Lung microvascular endothelial cell (primary cell): ENCODE measurements around the gene ALMS1. TPM values are rescaled to one million over a fixed set of nuclear protein-coding genes. Genes with fewer than 3 reads are reported as not detected.
"Not testable (repeated sequence)": the region's sequence is repeated elsewhere in the genome, so short reads cannot be mapped to it uniquely, and the experiment has no call there.

Source experiments
- DNase-seq, 2 donors: peaks; one replicate each; pipeline versions ENCODE4 v3.0.0 to v3.0.0-alpha.2; 2010; ENCODE audit warnings: low read depth in 2 of 2
- total RNA-seq: library from RNA; depleted of rRNA; stranded (reverse); fragments of >200 nt; gene quantifications from 2 replicates; pipeline ENCODE4 v1.2.1, GENCODE V29; 2014

ALMS1 gene
- total RNA-seq, 1 donor from 2014 or later: 5.2 TPM

DNA sequence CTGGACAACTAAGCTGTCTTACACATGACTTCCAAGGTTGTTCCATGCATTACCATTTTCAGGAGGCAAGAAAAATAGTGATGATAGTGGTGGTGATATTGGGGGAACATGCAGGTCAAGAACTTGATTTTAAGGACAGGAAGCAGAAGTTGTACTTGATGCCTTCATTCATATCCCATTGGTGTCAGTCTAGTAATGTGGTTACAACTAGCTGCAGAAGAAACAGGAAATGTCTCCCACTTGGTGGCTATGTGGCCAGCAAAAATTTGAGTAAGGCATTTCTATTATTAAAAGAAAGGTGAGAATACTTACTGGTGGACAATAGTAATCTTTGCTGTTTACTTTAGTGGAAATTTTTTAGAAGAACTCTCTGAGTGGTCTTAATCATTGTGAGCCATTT lies 103.4 kb downstream of the ALMS1 start:
- no peak for DNase-seq

DNA sequence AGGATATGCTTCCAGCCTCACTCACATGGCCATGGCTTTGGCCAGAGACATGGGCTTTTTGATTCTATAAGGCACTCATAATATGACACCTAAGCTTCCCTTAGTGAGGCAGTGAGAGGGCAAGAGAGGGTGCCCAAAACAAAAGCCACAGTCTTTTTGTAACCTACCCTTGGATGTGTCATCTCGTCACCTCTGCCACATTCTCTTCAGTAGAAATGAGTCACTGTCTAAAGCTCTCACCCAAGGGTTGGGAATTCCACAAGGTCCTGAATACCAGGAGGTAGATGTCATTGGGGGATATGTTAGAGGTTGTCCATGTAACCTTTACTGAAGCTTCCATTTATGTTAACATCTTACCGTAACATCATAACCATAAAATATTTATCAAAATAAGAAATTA lies 108.4 kb downstream of the ALMS1 start:
- DNase-seq: no peak

DNA sequence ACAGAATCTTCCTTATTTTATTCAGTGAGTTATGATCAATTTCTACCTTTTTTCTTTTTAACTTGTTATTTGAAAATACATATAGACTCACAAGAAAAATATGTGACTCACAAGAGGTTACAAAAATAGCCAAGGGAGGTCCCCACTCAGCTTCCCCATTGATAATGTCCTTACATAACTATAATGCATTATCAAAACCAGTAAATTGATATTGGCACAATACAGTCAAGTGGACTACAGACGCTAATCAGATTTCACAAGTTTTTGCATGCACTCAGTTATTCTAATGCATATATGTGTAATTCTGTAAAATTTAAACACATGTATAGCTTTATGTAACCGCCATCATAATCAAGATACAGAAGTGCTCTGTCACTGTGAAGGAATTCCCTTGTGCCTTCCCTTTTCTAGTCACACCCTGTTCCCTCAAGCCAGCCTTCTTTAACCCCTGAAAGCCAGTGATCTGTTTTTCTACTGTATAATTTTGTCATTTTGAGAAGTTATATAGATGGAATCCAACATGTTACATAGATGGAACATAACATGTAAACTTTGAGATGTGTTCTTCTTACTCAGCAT lies 118.4 kb downstream of the ALMS1 start:
- DNase-seq: no peak

DNA sequence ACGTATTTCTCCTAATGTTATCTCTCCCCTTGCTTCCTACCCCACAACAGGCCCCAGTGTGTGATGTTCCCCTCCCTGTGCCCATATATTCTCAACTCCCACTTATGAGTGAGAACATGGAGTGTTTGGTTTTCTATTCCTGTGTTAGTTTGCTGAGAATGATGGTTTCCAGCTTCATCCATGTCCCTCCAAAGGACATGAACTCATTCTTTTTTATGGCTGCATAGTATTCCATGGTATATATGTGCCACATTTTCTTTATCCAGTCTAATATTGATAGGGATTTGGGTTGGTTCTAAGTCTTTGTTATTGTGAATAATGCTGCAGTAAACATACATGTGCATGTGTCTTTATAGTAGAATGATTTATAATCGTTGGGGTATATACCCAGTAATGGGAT lies 119.2 kb downstream of the ALMS1 start:
- DNase-seq: not testable (repeated sequence)

- DNase-seq: not testable (repeated sequence)
Measured at GRCh38 chr2:73510470-73510869, 124.8 kb downstream of the ALMS1 start.

DNA sequence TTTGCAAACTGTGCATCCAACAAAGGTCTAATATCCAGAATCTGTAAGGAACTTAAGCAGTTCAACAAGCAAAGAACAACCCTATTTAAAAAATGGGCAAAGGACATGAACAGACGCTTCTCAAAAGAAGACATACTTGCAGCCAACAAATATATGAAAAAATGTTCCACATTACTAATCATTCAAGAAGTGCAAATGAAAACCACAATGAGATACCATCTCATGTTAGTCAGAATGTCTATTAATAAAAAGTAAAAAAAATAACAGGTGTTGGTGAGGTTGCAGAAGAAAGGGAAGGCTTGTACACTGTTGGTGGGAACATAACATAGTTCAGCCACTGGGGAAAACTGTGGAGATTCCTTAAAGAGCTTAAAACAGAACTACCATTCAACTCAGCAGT lies 130.4 kb downstream of the ALMS1 start:
- no peak for DNase-seq

DNA sequence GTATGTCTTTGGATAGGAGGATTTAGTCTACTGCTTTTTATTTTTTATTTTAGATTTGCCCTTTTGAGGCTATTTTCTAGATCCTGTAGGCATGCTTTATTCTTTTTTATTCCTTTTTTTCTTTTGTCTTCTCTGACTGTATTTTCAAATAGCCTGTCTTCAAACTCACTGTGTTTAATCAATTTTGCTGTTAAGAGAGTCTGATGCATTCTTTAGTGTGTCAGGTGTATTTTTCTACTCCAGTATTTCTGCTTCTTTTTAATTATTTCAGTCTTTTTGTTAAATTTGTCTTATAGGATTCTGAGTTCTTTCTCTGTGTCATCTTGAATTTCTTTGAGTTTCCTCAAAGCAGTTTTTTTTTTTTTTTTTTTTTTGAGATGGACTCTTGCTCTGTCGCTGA lies 143.1 kb downstream of the ALMS1 start:
- no peak for DNase-seq

DNA sequence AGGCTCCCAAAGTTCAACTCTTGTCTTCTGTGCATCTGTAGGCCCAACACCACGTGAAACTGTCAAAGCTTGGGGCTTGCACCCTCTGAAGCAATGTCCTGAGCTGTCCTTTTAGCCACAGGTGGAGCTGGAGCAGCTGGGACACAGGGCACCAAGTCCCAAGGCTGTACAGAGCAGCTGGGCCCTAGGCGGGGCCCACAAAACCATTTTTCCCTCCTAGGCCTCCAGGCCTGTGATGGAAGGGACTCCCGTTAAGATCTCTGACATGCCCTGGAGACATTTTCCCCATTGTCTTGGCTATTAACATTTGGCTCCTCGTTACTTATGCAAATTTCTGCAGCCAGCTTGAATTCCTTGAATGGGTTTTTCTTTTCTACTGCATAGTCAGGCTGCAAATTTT lies 145.1 kb downstream of the ALMS1 start:
- not testable (repeated sequence) for DNase-seq

DNA sequence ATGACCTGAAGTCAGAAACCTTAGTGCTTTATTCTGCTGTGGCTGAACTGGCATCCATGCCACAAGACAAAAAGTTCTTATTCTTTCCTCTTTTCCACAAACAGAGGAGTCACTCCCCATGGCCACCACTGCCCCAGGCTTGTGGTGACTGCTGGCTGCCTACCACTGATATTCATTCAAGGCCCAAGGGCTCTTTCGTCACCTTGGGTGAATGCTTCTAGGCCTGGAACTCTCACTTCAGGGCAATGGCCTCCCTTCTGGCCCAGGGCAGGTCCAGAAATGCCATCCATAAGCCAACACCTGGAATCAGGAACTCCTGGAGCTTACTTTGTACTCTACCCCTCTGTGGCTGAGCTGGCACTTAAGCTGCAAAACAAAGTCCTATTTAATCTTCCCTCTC lies 146.7 kb downstream of the ALMS1 start:
- no peak for DNase-seq

DNA sequence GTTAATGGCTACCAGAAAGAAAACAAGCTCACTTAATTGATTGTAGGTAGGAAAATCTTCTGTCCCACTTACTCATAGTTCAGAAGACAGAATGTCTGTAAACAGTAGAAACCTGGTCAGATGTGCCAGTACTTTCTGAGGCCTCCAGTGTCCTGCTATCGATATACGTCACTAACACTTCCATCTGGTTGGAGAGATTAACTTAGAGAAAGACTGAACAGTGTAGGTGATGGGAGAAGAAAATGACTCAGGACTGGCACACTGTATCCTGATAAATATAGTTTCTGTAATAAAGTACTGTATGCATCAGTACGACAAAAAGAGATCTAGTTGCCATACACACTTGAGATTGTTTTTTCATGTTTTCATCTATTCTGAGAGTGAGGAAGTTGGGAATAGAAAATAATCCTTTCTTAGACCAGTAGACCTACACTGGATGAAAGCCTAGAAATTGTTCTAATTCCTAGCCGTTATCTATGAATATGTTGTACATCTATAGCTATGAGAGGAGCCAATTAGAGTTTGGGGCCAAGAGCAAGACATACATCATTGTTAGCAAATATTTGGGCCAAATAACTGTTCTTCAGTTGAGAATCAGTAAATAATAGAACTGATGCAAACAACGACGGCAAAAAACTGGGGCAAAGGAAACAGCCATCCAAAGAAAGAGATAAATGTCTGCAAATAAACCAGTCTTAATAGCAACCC lies 150.7 kb downstream of the ALMS1 start:
- no peak for DNase-seq

GRCh38 chr2:73560875-73561274 lies 175.2 kb downstream of the ALMS1 start:
- not testable (repeated sequence) for DNase-seq

GRCh38 chr2:73561422-73561821 lies 175.8 kb downstream of the ALMS1 start:
- no peak for DNase-seq

- peak in 1 of 2 donors; percentile 11 for DNase-seq
Measured at GRCh38 chr2:73564986-73565385, 179.3 kb downstream of the ALMS1 start.

DNA sequence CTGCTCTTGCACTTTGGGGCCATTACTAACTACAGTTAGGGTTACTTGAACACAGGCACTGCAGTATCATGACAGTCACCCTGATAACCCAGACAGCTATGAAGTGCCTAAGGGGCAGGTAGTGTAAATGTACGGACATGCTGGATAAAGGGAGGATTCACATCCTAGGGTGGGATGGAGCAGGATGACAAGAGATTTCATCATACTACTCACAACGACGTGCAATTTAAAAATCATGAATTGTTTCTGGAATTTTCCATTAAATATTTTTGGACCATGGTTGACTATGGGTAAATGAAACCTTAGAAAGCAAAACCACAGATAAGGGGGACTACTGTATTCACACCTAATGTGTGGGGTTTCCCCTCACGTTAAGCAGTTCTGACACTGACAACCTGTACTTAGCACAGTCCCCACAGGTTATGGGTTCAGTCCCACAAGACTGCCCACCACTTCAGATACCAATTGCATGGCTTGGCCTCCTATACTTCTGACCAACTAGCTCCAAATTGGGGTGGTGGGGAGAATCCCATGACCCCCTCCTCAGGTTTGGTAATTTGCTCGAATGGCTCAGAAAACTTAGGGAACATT lies 180.7 kb downstream of the ALMS1 start:
- no peak for DNase-seq

GRCh38 chr2:73575261-73575660 lies 189.6 kb downstream of the ALMS1 start:
- DNase-seq: no peak

DNA sequence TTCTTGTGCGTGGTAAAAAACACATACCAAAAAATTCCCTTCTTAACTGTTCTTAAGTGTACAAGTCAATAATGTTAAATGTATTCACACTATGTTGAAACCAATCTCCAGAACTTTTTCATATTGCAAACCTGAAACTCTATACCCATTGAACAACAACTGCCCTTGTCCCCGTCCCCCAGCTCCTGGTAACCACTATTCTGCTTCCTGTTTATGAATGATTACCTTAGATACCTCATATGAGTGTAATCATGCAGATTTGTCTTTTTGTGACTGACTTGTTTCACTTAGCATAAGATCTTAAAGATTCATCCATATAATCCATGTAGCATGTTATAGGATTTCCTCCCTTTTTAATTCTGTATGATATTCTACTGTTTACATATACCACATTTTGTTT lies 196.7 kb downstream of the ALMS1 start:
- DNase-seq: peak in 1 of 2 donors; percentile 8

DNA sequence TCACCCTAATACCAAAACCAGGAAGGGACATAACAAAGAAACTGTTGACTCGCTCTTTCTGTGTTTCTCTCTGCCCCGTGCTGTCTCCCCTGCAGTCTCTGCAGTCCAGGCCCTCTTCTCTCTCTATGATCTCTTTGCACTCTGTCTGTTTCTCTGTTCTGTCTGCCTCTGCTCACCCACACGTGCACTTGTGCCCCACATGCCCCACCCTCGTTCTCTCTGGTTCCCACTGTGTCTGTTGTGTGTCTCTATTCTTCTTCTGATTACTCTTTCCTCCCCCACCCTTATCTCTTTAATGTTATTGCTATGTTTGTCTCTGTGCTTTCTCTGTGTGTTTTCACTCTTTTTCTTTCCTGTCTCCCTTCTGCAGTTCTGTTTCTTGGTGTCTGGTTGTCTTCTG lies 202.5 kb downstream of the ALMS1 start:
- no peak for DNase-seq

GRCh38 chr2:73593680-73594079 lies 208.0 kb downstream of the ALMS1 start:
- no peak for DNase-seq

- DNase-seq: no peak
Measured at GRCh38 chr2:73594251-73594650, 208.6 kb downstream of the ALMS1 start.

GRCh38 chr2:73601780-73602179 lies 216.1 kb downstream of the ALMS1 start:
- no peak for DNase-seq

GRCh38 chr2:73603099-73603588 lies 217.5 kb downstream of the ALMS1 start:
- peak in 1 of 2 donors; percentile 72 for DNase-seq

GRCh38 chr2:73604589-73604988 lies 219.0 kb downstream of the ALMS1 start:
- DNase-seq: not testable (repeated sequence)

DNA sequence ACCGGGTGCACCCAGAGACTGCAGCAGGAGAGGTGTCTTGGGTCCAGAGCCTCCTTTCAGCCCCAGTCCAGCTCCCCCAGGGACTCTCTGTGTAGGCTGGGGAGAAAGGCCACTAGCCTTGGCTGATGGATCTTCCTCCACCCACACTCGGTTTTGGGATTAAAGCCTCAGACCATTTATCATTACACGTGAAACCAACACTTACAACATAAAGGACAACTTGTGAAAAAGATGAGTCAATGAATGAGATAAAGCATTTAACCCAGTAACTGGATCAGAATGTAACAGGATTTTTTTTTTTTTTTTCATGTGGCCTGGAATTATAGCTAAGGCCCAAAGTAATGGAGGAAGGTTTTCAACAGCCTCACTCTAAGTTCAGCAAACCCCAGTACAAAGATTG lies 224.5 kb downstream of the ALMS1 start:
- no peak for DNase-seq
